HL-60 (cell line): ENCODE measurements around the gene TTL.

ENCODE experiments used
- GABPA ChIP-seq: IDR thresholded peaks from 2 replicates; pipeline ENCODE4 v1.6.1; 2012; ENCODE audit warnings: low read depth
- POLR2AphosphoS5 ChIP-seq: IDR thresholded peaks from 2 replicates; pipeline ENCODE4 v1.6.1; 2012; ENCODE audit warnings: low read depth
- REST ChIP-seq: IDR thresholded peaks from 2 replicates; pipeline ENCODE4 v1.6.1; 2012; ENCODE audit warnings: low read depth; ENCODE audit not compliant: insufficient replicate concordance
- SPI1 ChIP-seq: IDR thresholded peaks from 2 replicates; pipeline ENCODE4 v1.6.1; 2012; ENCODE audit warnings: low read depth, mild to moderate bottlenecking, borderline replicate concordance
- TF ChIP-seq, protein P1 (sequence below): IDR thresholded peaks from one replicate; pipeline ENCODE4 v1.5.1; 2011; ENCODE audit warnings: low read length, control low read depth, inconsistent platforms; ENCODE audit not compliant: insufficient read depth

GRCh38 chr2:112585400-112585799 lies 103.4 kb downstream of the TTL start:
- no peak for TF ChIP-seq REST
- TF ChIP-seq, protein P1, sequence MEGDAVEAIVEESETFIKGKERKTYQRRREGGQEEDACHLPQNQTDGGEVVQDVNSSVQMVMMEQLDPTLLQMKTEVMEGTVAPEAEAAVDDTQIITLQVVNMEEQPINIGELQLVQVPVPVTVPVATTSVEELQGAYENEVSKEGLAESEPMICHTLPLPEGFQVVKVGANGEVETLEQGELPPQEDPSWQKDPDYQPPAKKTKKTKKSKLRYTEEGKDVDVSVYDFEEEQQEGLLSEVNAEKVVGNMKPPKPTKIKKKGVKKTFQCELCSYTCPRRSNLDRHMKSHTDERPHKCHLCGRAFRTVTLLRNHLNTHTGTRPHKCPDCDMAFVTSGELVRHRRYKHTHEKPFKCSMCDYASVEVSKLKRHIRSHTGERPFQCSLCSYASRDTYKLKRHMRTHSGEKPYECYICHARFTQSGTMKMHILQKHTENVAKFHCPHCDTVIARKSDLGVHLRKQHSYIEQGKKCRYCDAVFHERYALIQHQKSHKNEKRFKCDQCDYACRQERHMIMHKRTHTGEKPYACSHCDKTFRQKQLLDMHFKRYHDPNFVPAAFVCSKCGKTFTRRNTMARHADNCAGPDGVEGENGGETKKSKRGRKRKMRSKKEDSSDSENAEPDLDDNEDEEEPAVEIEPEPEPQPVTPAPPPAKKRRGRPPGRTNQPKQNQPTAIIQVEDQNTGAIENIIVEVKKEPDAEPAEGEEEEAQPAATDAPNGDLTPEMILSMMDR, result no peak
- no peak for TF ChIP-seq GABPA
- no peak for TF ChIP-seq POLR2AphosphoS5
- TF ChIP-seq SPI1, result no peak
